Endothelial cell of umbilical vein (primary cell): ENCODE data around the gene LTK. TPM values are rescaled to one million over a fixed set of nuclear protein-coding genes. Genes with fewer than 3 reads are reported as not detected.

Source experiments
- BruUV-seq: library from RNA; stranded (reverse); fragments of 400-500 nt; replicated peaks from 2 replicates; lab custom pipeline; 2021; lab: Mats Ljungman, UMichigan
- CTCF ChIA-PET: fragments of 300-600, 350-600 bp; sonication (Branson Sonifier 250); formaldehyde crosslinking; loops from one replicate; lab custom pipeline; 2021; ENCODE audit warnings: antibody characterized with exemption, inconsistent platforms; lab: Charles Lee
- POLR2A ChIA-PET: fragments of 300-600, 350-600 bp; sonication (Branson Sonifier 250); formaldehyde crosslinking; loops from one replicate; lab custom pipeline; 2021; ENCODE audit warnings: antibody characterized with exemption, inconsistent platforms; lab: Charles Lee
- DNase-seq: peaks from one replicate; pipeline ENCODE4 v3.0.0-alpha.2; 2011; ENCODE audit warnings: low read depth, low spot score
- FAIRE-seq: peaks from 2 replicates; lab custom pipeline; 2011; peaks lifted over from hg19 to GRCh38; lab: Jason Lieb, UNC
- H2AFZ ChIP-seq: 2 replicates; pipeline ENCODE4 v1.6.0; 2012; ENCODE audit warnings: low read depth, low read length, control low read depth, inconsistent platforms
- H3K27ac ChIP-seq: 2 replicates; pipeline ENCODE4 v1.5.1; 2011; ENCODE audit warnings: low read depth, mild to moderate bottlenecking, control low read depth, low read length, moderate library complexity; ENCODE audit not compliant: insufficient read depth
- H3K27me3 ChIP-seq, 2 experiments: 2 replicates each; pipeline versions ENCODE4 v1.6.0 to v1.6.1; 2011; ENCODE audit warnings: low read length in 2 of 2, mixed read lengths in 1 of 2; ENCODE audit not compliant: control insufficient read depth in 2 of 2, insufficient read depth in 2 of 2
- H3K36me3 ChIP-seq, 2 experiments: 2 replicates in 1 of 2; 3 replicates in 1 of 2; pipeline ENCODE4 v1.5.1; 2011; ENCODE audit warnings: low read length in 2 of 2, mild to moderate bottlenecking in 1 of 2, moderate library complexity in 1 of 2; ENCODE audit not compliant: control insufficient read depth in 2 of 2, insufficient read depth in 2 of 2; ENCODE audit errors: extremely low read depth in 1 of 2
- H3K4me1 ChIP-seq: 3 replicates; pipeline ENCODE4 v1.5.1; 2011; ENCODE audit warnings: mild to moderate bottlenecking, low read length; ENCODE audit not compliant: control insufficient read depth, insufficient read depth; ENCODE audit errors: extremely low read depth
- H3K4me2 ChIP-seq: 2 replicates; pipeline ENCODE4 v1.6.1; 2011; ENCODE audit warnings: low read length, control low read depth, mixed read lengths; ENCODE audit not compliant: insufficient read depth
- H3K4me3 ChIP-seq, 3 experiments: fragments of 200-600 bp in 1 of 3; sonication (generic), shearing (Covaris generic) in 1 of 3; replicated peaks in 1 of 3; 2 replicates each; pipeline ENCODE4 v1.5.1; 2011 to 2016; ENCODE audit warnings: control low read depth in 3 of 3, low read length in 3 of 3, mild to moderate bottlenecking in 2 of 3, inconsistent platforms in 1 of 3, low read depth in 1 of 3, moderate library complexity in 1 of 3; ENCODE audit not compliant: insufficient read depth in 1 of 3
- H3K79me2 ChIP-seq: 2 replicates; pipeline ENCODE4 v1.6.0; 2012; ENCODE audit warnings: low read length, inconsistent platforms; ENCODE audit not compliant: control insufficient read depth, insufficient read depth
- H3K9ac ChIP-seq: replicated peaks from 2 replicates; pipeline ENCODE3; 2011; ENCODE audit warnings: low read length, control low read depth; ENCODE audit not compliant: insufficient read depth; ENCODE audit errors: extremely low read depth
- H3K9me1 ChIP-seq: replicated peaks from 3 replicates; pipeline ENCODE4 v1.6.0; 2011; ENCODE audit warnings: mild to moderate bottlenecking, low read length; ENCODE audit not compliant: control insufficient read depth, insufficient read depth; ENCODE audit errors: extremely low read depth
- H3K9me3 ChIP-seq: replicated peaks from 2 replicates; pipeline ENCODE4 v1.5.1; 2012; ENCODE audit warnings: low read length, inconsistent platforms; ENCODE audit not compliant: control insufficient read depth, insufficient read depth
- H4K20me1 ChIP-seq: replicated peaks from 2 replicates; pipeline ENCODE3; 2011; ENCODE audit warnings: mild to moderate bottlenecking, low read length; ENCODE audit not compliant: control insufficient read depth, insufficient read depth; ENCODE audit errors: extremely low read depth
- CTCF ChIP-seq, 2 donors: IDR thresholded peaks; 1 replicate in 1 of 2; 2 replicates in 1 of 2; pipeline ENCODE4 v1.5.1; 2011; ENCODE audit warnings: low read length in 2 of 2, mild to moderate bottlenecking in 2 of 2, moderate library complexity in 2 of 2, control low read depth in 1 of 2, inconsistent platforms in 1 of 2, low read depth in 1 of 2; ENCODE audit not compliant: insufficient read depth in 1 of 2; ENCODE audit errors: extremely low read depth in 1 of 2
- EZH2 ChIP-seq: IDR thresholded peaks from 2 replicates; pipeline ENCODE4 v1.6.1; 2012; ENCODE audit warnings: borderline replicate concordance, low read depth, mild to moderate bottlenecking, moderate library complexity, low read length, inconsistent platforms; ENCODE audit not compliant: severe bottlenecking
- FOS ChIP-seq: IDR thresholded peaks from 2 replicates; pipeline ENCODE4 v1.6.1; 2011; ENCODE audit warnings: mild to moderate bottlenecking, low read length, moderate library complexity, borderline replicate concordance; ENCODE audit not compliant: insufficient read depth
- GATA2 ChIP-seq: IDR thresholded peaks from 2 replicates; pipeline ENCODE4 v1.7.0; 2011; ENCODE audit warnings: low read depth, mild to moderate bottlenecking, moderate library complexity, mixed read lengths, low read length; ENCODE audit not compliant: insufficient read length, insufficient read depth
- JUN ChIP-seq: IDR thresholded peaks from 2 replicates; pipeline ENCODE4 v1.6.1; 2011; ENCODE audit warnings: borderline replicate concordance, low read depth; ENCODE audit not compliant: insufficient read length, insufficient read depth
- MYC ChIP-seq: IDR thresholded peaks from one replicate; pipeline ENCODE4 v1.6.1; 2011; ENCODE audit warnings: mild to moderate bottlenecking, low read depth, low read length
- POLR2A ChIP-seq: IDR thresholded peaks from 2 replicates; pipeline ENCODE4 v1.6.1; 2012; ENCODE audit warnings: low read depth, mild to moderate bottlenecking, control low read depth, low read length
- POLR2AphosphoS5 ChIP-seq: IDR thresholded peaks from 2 replicates; pipeline ENCODE4 v1.6.1; 2012; ENCODE audit warnings: low read depth, mild to moderate bottlenecking, control low read depth, low read length, moderate library complexity; ENCODE audit not compliant: insufficient read depth
- dilution Hi-C: fragments of 300-500 bp; cut with MboI; formaldehyde crosslinking; loops from one replicate; pipeline ENCODE4 v1.15.0; 2019; ENCODE audit warnings: low sequenced_read_pairs; ENCODE audit not compliant: extremely low pct_ligation_motif_present
- intact Hi-C: fragments of 100-400 bp; cut with micrococcal nuclease; formaldehyde crosslinking; loops from one replicate; pipeline ENCODE4 v1.10.0; 2022
- polyA plus RNA-seq, 4 experiments: library from polyadenylated mRNA; depleted of rRNA in 3 of 4; stranded (reverse) in 3 of 4; unstranded in 1 of 4; fragments of >200 nt; gene quantifications; 2 replicates each; pipeline versions ENCODE4 v1.2.1 to v1.2.3, GENCODE V29; 2011 to 2012; ENCODE audit warnings: missing spikeins in 1 of 4
- total RNA-seq: library from RNA; stranded (reverse); gene quantifications from 2 replicates; pipeline ENCODE4 v1.2.3, GENCODE V29; 2021
- TF ChIP-seq, protein P1 (sequence below): IDR thresholded peaks from 2 replicates; pipeline ENCODE4 v1.6.1; 2011; ENCODE audit not compliant: insufficient read depth, insufficient read length

The LTK gene
- total and polyA plus RNA-seq, 2 donors (not counting 3 experiments of a cell fraction or from before 2014, with no cell fraction given), result 0.15 to 0.17 TPM

DNA sequence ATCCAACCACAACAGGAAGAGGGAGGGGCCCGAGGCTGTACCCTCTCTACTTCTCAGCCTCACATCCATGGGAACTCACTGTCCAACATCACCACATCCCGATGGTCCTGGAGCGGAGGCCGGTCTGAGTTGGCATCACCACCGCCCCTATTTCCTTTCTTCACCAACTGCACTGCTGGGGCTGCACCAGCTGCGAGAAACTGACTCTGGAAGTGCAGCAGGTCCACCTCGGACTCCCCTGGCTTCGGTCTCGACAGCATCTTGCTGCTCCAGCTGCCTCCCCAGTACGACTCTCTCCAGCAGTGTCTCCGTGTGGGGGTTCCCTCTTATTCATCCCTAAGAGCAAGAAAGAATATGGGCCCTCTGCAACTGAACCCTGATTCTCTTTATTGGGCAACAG is 23.2 kb upstream of the LTK start:
- dilution Hi-C loops, result no loop called here

More for the DNA sequence above, 23.2 kb upstream of the LTK start:
- H3K4me1 ChIP-seq, result no peaks in the 10 kb centered on the region
- POLR2A ChIA-PET, result no interaction called here
- no peak overlapping the region for H3K9ac ChIP-seq
- H3K27ac ChIP-seq, result no peak overlapping the region
- H3K4me2 ChIP-seq, result no peak overlapping the region
- no peak overlapping the region for H3K4me3 ChIP-seq
- no peaks in the 10 kb centered on the region for H3K9me3 ChIP-seq
- no peak for DNase-seq
- TF ChIP-seq, protein P1, sequence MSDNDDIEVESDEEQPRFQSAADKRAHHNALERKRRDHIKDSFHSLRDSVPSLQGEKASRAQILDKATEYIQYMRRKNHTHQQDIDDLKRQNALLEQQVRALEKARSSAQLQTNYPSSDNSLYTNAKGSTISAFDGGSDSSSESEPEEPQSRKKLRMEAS, result no peak
- TF ChIP-seq POLR2AphosphoS5 (no peak), JUN (no peak), CTCF (IDR thresholded peaks at IDR 0.05; ENCODE audit: extremely low read depth in 1 of 2, insufficient read depth in 1 of 2, low read depth in 1 of 2, low read length in 2 of 2) (no peak), MYC (no peak), FOS (no peak), POLR2A (no peak), GATA2 (no peak), EZH2 (no peak)
- no TSS peak for BruUV-seq
- intact Hi-C loops, result no loop called here
- no peaks in the 10 kb centered on the region for H3K79me2 ChIP-seq
- no peaks in the 10 kb centered on the region for H3K27me3 ChIP-seq
- no peaks in the 10 kb centered on the region for H4K20me1 ChIP-seq
- H3K36me3 ChIP-seq, result peaks cover 3 to 11% of the 10 kb centered on the region in 2 experiments
- H2AFZ ChIP-seq, result no peak overlapping the region
- CTCF ChIA-PET, result interaction anchor here (2.7 kb wide), 1 partner anchor 71 kb away, joined by 9 read pairs; no protein-coding TSS in a partner anchor
- FAIRE-seq, result no peak
- H3K9me1 ChIP-seq, result no peaks in the 10 kb centered on the region
